GM19395 (cell line): Measurements from ENCODE around the gene CLEC3B.
"Not testable (repeated sequence)": the region's sequence is repeated elsewhere in the genome, so short reads cannot be mapped to it uniquely, and the experiment has no call there.

Source experiments
- ATAC-seq: cut with Tn5 transposase; IDR thresholded peaks from one replicate; pipeline ENCODE4 v1.9.1; 2021; ENCODE audit warnings: mild to moderate bottlenecking, moderate library complexity; ENCODE audit not compliant: unreplicated experiment

The CLEC3B gene

GRCh38 chr3:45026038-45026437, at the start of gene CLEC3B:
Gene CLEC3B, plus strand, starts transcription at chr3:45026303. Its CDS starts 60 bp downstream, at chr3:45026363.
- ATAC-seq = no peak

DNA sequence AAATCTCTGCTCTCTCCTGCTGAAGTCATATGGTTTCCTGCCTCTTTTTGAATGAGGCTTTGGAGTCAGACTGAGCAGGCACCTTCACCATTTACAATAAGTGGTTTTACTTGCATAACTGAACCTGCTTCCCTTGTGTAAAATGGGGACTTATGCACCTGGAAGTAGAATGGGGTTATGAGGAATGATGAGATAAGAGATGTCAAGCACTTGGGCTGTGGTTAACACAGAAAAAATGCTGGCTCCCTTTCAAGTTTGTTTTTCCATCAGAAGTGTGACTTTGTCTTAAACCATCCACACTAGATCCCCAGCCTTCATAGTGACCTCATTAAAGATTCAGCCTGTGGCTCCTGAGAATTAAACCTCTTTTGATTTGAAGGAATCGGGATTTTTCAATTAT, 44.9 kb upstream of the CLEC3B start:
- no peak for ATAC-seq

GRCh38 chr3:44981751-44982150, 44.4 kb upstream of the CLEC3B start:
- ATAC-seq = no peak

GRCh38 chr3:44982817-44983216, 43.3 kb upstream of the CLEC3B start:
- no peak for ATAC-seq

DNA sequence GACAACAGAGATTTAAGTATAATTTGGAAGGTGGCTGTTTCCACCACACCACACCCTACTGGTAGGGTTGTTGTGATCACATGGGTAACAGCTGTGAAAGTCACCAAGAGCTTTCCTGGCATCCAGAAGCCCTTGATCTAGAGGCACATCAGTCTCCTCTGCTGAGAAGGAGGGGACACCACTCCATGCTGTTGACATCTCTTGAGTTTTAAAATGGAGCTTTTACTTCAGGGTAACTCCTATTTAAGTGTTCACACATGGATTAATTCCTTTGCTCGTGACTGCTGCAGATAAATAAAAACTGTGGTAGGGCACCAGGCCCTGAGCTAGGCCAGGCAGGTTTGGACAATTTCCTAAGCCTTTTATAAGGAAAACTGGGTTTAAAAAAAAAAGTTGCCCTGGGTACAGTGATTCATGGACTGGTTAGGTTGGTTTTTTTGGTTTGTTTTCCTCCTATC, 42.6 kb upstream of the CLEC3B start:
- ATAC-seq = no peak

DNA sequence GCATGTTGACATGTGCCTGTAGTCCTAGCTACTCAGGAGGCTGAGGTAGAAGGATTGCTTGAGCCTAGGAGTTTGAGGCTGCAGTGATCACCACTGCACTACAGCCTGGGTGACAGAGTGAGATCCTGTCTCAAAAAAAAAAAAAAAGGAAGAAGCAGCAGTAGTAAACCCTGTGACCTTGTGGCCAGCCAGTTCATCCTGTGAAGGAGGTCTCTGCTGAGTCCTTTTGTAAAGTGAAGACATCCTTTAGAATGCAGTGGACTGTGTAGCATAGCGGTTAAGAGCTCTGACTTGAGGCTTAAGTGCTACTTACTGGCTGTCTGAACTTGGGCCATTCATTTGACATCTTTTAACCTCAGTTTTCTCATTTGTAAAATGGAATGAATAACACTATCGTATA, 41.8 kb upstream of the CLEC3B start:
- no peak for ATAC-seq

GRCh38 chr3:44986330-44986729, 39.8 kb upstream of the CLEC3B start:
- not testable (repeated sequence) for ATAC-seq

DNA sequence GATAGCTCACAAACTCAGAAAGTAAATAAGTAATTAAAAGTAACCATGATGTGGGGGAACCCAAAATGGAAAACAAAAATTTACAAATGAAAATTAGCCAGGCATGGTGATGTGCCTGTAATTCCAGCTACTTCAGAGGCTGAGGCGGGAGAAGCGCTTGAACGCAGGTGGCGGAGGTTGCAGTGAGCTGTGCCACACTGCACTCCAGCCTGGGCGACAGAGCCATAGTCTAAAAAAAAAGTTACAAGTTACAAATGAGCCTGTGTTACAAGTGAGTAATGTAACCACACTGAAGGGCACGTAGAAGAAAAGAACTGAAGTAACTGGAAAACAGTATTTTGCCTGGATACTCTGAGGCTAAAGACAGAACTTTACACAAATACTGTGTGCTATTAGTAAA, 38.8 kb upstream of the CLEC3B start:
- ATAC-seq = no peak

DNA sequence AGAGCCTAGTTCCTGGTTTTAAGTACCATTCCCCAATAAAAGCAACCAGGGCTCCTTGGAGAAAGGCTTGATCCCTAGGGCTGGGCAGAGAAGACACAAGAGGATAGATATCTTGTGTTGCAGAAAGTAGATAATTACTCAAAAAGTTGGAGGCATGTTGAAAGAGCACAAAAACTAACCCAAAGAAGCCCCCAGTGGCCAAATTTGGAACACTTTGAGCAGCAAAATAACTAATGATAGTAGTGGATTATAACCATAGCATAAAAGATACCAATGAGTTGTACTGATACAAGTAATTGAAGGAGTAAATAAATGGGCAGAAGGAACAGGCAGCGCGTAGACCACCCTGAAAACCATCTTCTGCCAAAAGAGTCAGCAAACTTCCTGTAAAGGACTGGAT, 38.0 kb upstream of the CLEC3B start:
- ATAC-seq = no peak

- no peak for ATAC-seq
Observed at GRCh38 chr3:44989141-44989540, 37.0 kb upstream of the CLEC3B start.

DNA sequence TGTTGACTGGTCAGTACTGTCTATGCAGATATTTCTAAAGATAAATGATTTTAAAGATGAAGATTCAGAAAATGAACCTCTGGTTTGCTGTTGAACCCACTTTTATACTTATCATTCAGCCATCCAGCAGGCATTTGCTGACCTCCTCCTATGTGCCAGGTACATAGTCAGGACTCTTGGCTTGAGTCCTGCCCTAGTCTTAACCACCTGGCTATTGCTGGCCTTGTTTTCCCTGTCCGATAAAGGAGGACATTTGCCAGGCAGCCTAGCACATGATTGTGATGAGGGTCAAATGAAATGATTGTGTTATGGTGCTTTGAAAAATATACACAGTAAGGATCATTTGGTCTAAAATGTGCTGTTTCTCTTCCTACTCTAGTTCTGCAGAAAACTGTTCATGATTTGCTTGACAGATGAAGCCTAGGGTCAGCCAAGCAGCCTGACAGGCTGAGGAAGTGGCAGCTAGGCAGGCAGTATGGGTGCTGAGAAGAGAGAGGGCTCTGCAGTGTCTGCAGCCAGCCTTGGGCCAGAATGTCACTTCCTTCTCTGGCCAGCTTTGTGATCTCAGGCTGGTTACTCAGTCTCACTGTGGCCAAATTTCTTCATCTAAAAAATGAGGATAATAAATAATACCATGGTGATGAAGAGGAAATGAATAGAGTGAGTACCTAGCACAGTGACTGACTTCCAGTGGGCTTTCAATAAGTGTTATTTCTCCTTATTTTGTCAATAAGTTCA, 36.3 kb upstream of the CLEC3B start:
- ATAC-seq = no peak

DNA sequence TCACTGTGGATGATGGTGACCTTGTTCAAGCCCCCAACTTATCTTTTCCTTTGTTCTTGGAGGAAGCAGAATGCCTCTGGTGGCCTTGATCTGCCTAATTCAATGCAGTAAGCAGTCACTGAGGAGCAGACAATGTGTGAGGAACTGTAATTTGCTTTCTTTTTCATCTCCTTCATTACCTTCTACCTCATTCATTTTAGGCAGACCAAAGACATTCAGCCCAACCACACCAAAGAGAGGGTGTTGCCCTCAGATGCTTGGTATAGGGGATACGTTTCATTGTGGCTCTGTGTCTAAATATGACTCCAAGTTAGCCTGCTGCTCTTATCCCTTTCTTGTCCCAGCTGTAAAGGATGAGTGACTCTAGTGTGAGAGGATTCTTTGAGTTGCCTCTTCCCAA, 34.8 kb upstream of the CLEC3B start:
- no peak for ATAC-seq

- ATAC-seq = no peak
Observed at GRCh38 chr3:44992555-44993470, 33.3 kb upstream of the CLEC3B start.

GRCh38 chr3:44993471-44994205, 32.5 kb upstream of the CLEC3B start:
- ATAC-seq = no peak

- no peak for ATAC-seq
Observed at GRCh38 chr3:44995142-44995770, 30.8 kb upstream of the CLEC3B start.

- no peak for ATAC-seq
Observed at GRCh38 chr3:44996556-44996969, 29.5 kb upstream of the CLEC3B start.

DNA sequence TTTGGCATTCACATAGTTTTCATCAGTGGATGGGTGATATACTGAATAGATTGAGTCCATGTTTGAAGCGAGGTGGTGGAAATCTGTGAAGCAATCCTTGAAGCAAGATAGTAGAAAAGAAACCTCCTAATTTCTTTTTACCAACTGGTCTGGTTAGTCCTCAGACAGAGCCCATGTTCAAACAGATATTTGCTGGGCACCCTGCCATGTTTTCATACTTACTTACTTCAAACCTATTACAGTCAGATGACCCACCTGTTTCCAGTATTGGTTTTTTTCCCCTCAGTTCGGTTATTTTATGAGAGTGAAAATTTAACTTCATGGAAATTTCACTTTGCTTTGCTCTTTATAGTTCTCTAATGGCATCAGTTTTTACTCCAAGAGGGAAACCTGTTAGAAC, 26.3 kb upstream of the CLEC3B start:
- ATAC-seq = no peak

DNA sequence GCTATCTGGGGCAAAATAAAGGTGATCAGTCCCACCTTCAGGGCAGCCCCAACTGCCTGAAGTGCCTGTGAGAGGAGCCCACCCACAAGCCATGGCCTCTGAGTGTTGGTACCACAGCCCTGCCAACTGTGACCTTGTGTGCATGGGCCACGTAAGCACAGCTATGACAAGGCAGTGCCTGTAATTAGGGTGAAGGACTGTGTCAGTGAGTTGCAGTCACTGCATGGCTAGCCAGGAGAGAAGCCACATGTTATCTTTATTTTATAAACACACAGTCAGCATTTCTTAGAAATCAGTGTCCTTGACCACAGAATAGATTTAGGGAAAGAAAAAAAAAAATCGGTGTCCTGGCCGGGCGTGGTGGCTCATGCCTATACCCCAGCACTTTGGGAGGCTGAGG, 25.3 kb upstream of the CLEC3B start:
- ATAC-seq = no peak

GRCh38 chr3:45001738-45002137, 24.4 kb upstream of the CLEC3B start:
- ATAC-seq = no peak

DNA sequence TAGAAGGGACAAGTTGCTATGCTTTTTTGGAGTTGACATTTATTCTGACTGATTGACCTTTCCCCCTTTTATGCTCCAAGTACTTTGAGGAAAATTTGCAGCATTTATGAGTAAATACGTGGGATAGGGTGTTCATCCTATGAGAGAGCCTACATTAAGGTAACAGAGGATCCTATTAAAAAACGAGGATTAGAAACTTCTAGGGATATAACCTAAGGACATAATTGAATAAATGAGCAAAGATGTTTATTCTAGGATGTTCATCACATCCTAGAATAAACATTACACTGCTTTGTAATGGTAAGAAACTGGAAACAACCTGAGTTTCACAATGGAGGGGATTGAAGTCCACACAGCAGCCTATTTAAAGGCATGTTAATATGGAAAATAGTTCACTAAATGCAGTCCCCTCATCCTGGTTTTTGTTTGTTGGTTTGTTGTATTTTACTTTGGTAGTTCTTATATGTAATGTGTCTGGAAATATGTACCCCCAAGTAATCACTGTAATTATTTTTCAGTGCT, 23.9 kb upstream of the CLEC3B start:
- no peak for ATAC-seq

DNA sequence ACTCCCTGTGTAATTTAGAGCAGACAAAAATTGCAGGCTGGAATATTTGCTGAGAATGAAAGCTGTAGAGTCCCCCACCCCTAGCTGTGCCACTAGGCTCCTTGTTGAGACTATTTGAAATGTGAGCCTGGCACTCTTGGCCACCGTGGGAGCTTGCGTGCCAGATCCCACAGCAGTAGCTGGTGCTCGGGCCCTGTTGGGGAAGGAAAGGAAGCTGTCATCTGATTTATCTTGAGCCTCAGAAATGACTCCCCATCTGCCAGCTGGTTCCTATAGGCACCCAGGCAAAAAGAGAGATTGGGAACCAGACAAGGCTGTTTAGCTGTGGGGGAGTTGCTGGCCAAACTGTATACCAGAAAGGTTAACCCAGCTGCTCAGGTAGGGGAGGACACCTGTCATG, 23.4 kb upstream of the CLEC3B start:
- ATAC-seq = no peak
